ENCODE measurements around the gene IPO8.
"Not testable (repeated sequence)": the region's sequence is repeated elsewhere in the genome, so short reads cannot be mapped to it uniquely, and the experiment has no call there.

The IPO8 gene

GRCh38 chr12:30603129-30603528 lies 92.5 kb downstream of the IPO8 start:
- no peak for DNase-seq

GRCh38 chr12:30602678-30603077 lies 93.0 kb downstream of the IPO8 start:
- DNase-seq, result no peak

GRCh38 chr12:30599608-30600007 lies 96.1 kb downstream of the IPO8 start:
- DNase-seq, result no peak

- DNase-seq, result no peak
Measured at GRCh38 chr12:30598889-30599288, 96.8 kb downstream of the IPO8 start.

- no peak for DNase-seq
Measured at GRCh38 chr12:30595742-30596141, 99.9 kb downstream of the IPO8 start.

GRCh38 chr12:30594509-30594908 lies 101.2 kb downstream of the IPO8 start:
- DNase-seq, result no peak

GRCh38 chr12:30588572-30588971 lies 107.1 kb downstream of the IPO8 start:
- not testable (repeated sequence) for DNase-seq

GRCh38 chr12:30587782-30588181 lies 107.9 kb downstream of the IPO8 start:
- DNase-seq, result no peak

- DNase-seq, result no peak
Measured at GRCh38 chr12:30585877-30586276, 109.8 kb downstream of the IPO8 start.

- DNase-seq, result no peak
Measured at GRCh38 chr12:30582943-30583342, 112.7 kb downstream of the IPO8 start.

- no peak for DNase-seq
Measured at GRCh38 chr12:30580344-30580743, 115.3 kb downstream of the IPO8 start.
